ENCODE measurements around the gene RBM6.

DNA sequence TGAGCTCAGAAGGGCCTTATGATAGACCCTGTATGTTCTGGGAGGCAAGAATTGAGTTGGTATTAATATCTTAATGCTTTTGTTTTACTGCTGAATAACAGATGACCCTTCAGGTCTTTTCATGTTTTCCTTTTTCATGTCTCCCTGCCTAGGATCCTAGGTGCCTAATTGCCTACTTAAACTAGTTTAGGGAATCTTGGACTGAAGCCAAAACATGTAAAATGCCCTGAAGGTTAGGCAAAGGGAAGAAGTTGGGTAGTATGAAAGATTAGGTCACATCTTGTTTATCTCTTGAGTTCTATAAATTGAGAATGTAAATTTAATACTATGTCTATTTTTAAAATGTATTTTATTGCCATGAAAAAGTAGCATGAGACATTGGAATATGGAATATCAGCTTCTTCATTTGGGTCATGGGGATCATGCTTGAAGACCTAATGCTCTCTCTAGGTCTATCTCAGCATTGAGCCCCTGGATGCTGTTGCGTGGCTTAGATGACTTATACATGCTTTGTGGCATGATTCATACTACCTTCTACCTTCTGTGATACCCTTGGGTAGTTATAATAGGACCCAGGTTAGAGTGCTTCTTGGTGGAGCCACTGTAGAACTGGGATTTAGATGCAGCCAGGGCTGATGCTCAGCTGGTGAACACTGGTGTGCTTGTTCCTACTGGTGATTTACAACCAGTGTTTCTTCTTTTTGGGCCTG is 26.4 kb downstream of the RBM6 start:
- TF ChIP-seq CTCF (IDR thresholded peaks at IDR 0.05): no peak
- no peak for TF ChIP-seq POLR2A (IDR thresholded peaks at IDR 0.05)
- TF ChIP-seq POLR2AphosphoS5 (IDR thresholded peaks at IDR 0.05): no peak

Data from upper lobe of left lung (tissue), 4 donors.